SK-N-SH (cell line): ENCODE measurements around the gene ABCA3. TPM values are rescaled to one million over a fixed set of nuclear protein-coding genes. Genes with fewer than 3 reads are reported as not detected.
"Not testable (repeated sequence)": the region's sequence is repeated elsewhere in the genome, so short reads cannot be mapped to it uniquely, and the experiment has no call there.

Experiments used
- CTCF ChIA-PET: fragments of 300-600, 350-600 bp; formaldehyde crosslinking; extraction: SDS; loops from one replicate; lab custom pipeline; 2021; lab: Yijun Ruan, JAX
- POLR2A ChIA-PET: fragments of 350-600 bp; sonication (Branson Sonifier 250); formaldehyde crosslinking; extraction: SDS; loops from one replicate; lab custom pipeline; 2020; ENCODE audit warnings: antibody characterized with exemption, inconsistent platforms; lab: Yijun Ruan, JAX
- DNase-seq: peaks from one replicate; pipeline ENCODE4 v3.0.0; 2012
- H2AFZ ChIP-seq: fragments of 200-600 bp; sonication (generic); 2 replicates; pipeline ENCODE4 v1.8.1; 2016; ENCODE audit warnings: antibody characterized with exemption, mild to moderate bottlenecking, low read depth
- H3F3A ChIP-seq: fragments of 200-600 bp; sonication (generic); replicated peaks from 2 replicates; pipeline ENCODE3; 2016; ENCODE audit warnings: antibody characterized with exemption, mild to moderate bottlenecking; ENCODE audit not compliant: insufficient read depth
- H3K27ac ChIP-seq, 2 experiments: fragments of 200-500 bp in 1 of 2; fragments of 200-600 bp in 1 of 2; sonication (Bioruptor generic) in 1 of 2; sonication (generic), shearing (Covaris generic) in 1 of 2; 2 replicates each; pipeline versions ENCODE4 v1.5.1 to v1.6.1; 2014 to 2016; ENCODE audit warnings: low read depth in 2 of 2, inconsistent platforms in 1 of 2, low read length in 1 of 2, mild to moderate bottlenecking in 1 of 2, mixed read lengths in 1 of 2
- H3K27me3 ChIP-seq: fragments of 200-600 bp; sonication (generic), shearing (Covaris generic); 2 replicates; pipeline ENCODE4 v1.6.1; 2016; ENCODE audit warnings: mixed run types; ENCODE audit not compliant: insufficient read depth
- H3K36me3 ChIP-seq, 2 experiments: fragments of 200-500 bp in 1 of 2; fragments of 200-600 bp in 1 of 2; sonication (Bioruptor generic) in 1 of 2; sonication (generic) in 1 of 2; replicated peaks in 1 of 2; 2 replicates each; pipeline versions ENCODE3 to v1.5.1; 2014 to 2016; ENCODE audit warnings: low read length in 1 of 2, mild to moderate bottlenecking in 1 of 2; ENCODE audit not compliant: insufficient read depth in 2 of 2, control insufficient read depth in 1 of 2
- H3K4me1 ChIP-seq, 2 experiments: fragments of 200-500 bp in 1 of 2; fragments of 200-600 bp in 1 of 2; sonication (Bioruptor generic) in 1 of 2; sonication (generic), shearing (Covaris generic) in 1 of 2; 2 replicates each; pipeline versions ENCODE4 v1.5.1 to v1.6.1; 2014 to 2016; ENCODE audit warnings: low read depth in 1 of 2, low read length in 1 of 2, mixed run types in 1 of 2; ENCODE audit not compliant: insufficient read depth in 2 of 2, control insufficient read depth in 1 of 2
- H3K4me2 ChIP-seq: fragments of 200-600 bp; sonication (generic), shearing (Covaris generic); 2 replicates; pipeline ENCODE4 v1.6.1; 2017; ENCODE audit warnings: mixed run types
- H3K4me3 ChIP-seq, 2 experiments: fragments of 200-500 bp in 1 of 2; fragments of 200-600 bp in 1 of 2; sonication (Bioruptor generic) in 1 of 2; sonication (generic), shearing (Covaris generic) in 1 of 2; 2 replicates each; pipeline versions ENCODE4 v1.5.1 to v1.8.1; 2014 to 2016; ENCODE audit warnings: low read depth in 2 of 2, inconsistent platforms in 1 of 2, low read length in 1 of 2, mild to moderate bottlenecking in 1 of 2, mixed read lengths in 1 of 2, moderate library complexity in 1 of 2
- H3K79me2 ChIP-seq: fragments of 200-600 bp; sonication (generic); 2 replicates; pipeline ENCODE4 v1.8.1; 2017; ENCODE audit warnings: mild to moderate bottlenecking; ENCODE audit not compliant: insufficient read depth
- H3K9ac ChIP-seq: fragments of 200-600 bp; sonication (generic); 2 replicates; pipeline ENCODE4 v1.6.1; 2017; ENCODE audit warnings: mixed run types
- H3K9me2 ChIP-seq: fragments of 200-600 bp; sonication (generic); 2 replicates; pipeline ENCODE4 v1.6.1; 2017; ENCODE audit warnings: mixed run types
- H3K9me3 ChIP-seq: fragments of 200-600 bp; sonication (generic); 2 replicates; pipeline ENCODE4 v1.6.1; 2017; ENCODE audit warnings: mixed run types, mild to moderate bottlenecking, moderate library complexity
- H4K20me1 ChIP-seq: fragments of 200-600 bp; sonication (generic); 2 replicates; pipeline ENCODE4 v1.6.1; 2017; ENCODE audit warnings: mild to moderate bottlenecking, mixed run types; ENCODE audit not compliant: insufficient read depth
- CHD2 ChIP-seq: fragments of 150-350 bp; IDR thresholded peaks from 2 replicates; pipeline ENCODE4 v1.6.1; 2018; ENCODE audit warnings: low read length; ENCODE audit not compliant: partially characterized antibody
- EP300 ChIP-seq, 2 experiments: IDR thresholded peaks; 2 replicates each; pipeline versions ENCODE4 v1.4.0 to v1.6.1; 2012; ENCODE audit warnings: borderline replicate concordance in 1 of 2, low read depth in 1 of 2, low read length in 1 of 2
- JUND ChIP-seq: IDR thresholded peaks from 2 replicates; pipeline ENCODE4 v1.4.0; 2012
- POLR2AphosphoS5 ChIP-seq: IDR thresholded peaks from 2 replicates; pipeline ENCODE4 v1.6.1; 2012; ENCODE audit warnings: low read depth, low read length
- WGBS: methylation state at CpG from one replicate; pipeline ENCODE4 v1.1.6; 2017; ENCODE audit warnings: low lambda C conversion rate; 5-methylcytosine and 5-hydroxymethylcytosine counted together
- polyA plus RNA-seq, 3 experiments: library from polyadenylated mRNA; depleted of rRNA; stranded (reverse); fragments of >200 nt; gene quantifications; 2 replicates each; pipeline ENCODE4 v1.2.3, GENCODE V29; 2012
- TF ChIP-seq, protein P1 (sequence below): IDR thresholded peaks from 2 replicates; pipeline ENCODE4 v1.4.0; 2012; ENCODE audit warnings: low read depth, borderline replicate concordance
- TF ChIP-seq, protein P2 (sequence below): IDR thresholded peaks from 2 replicates; pipeline ENCODE4; 2012

Gene ABCA3
- polyA plus RNA-seq, 1 of the 3 experiments (the other 2 are of a cell fraction): 9.9 TPM

DNA sequence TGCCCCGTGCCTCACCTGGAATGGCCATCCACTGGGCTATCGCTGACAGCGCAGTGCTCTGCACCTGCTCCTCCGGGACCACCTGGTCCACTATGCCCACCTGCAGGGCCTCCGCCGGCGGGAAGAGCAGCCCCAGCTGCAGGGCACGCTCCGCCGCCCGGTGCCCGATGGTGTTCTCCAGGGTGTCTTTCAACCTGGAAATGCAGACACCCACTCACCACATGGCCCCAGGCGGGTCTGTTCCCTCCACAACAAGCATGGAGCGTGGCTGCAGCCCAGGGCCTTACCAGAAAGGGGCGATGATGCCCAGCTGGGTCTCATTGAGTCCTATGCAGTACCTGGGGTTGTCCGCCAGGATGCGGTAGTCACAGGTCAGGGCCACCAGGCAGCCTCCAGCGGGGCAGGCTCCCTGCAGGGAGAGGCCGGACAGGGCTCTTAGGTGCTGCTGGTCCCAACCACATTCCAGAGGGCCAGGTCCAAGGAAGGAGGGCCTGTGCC lies 97.4 kb downstream of the ABCA3 start:
- Histone ChIP-seq H3K4me2 (no peak overlapping the region), H3K9ac (no peak overlapping the region), H3F3A (peaks cover 10% of the 10 kb centered on the region)
- POLR2A ChIA-PET: no interaction called here
- no peak for TF ChIP-seq JUND
- TF ChIP-seq, protein P1, sequence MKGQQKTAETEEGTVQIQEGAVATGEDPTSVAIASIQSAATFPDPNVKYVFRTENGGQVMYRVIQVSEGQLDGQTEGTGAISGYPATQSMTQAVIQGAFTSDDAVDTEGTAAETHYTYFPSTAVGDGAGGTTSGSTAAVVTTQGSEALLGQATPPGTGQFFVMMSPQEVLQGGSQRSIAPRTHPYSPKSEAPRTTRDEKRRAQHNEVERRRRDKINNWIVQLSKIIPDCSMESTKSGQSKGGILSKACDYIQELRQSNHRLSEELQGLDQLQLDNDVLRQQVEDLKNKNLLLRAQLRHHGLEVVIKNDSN: no peak
- TF ChIP-seq, protein P2, sequence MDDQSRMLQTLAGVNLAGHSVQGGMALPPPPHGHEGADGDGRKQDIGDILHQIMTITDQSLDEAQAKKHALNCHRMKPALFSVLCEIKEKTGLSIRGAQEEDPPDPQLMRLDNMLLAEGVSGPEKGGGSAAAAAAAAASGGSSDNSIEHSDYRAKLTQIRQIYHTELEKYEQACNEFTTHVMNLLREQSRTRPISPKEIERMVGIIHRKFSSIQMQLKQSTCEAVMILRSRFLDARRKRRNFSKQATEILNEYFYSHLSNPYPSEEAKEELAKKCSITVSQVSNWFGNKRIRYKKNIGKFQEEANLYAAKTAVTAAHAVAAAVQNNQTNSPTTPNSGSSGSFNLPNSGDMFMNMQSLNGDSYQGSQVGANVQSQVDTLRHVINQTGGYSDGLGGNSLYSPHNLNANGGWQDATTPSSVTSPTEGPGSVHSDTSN: no peak
- TF ChIP-seq, all 33 proteins: peak for 0
- Histone ChIP-seq H4K20me1 (no peaks in the 10 kb centered on the region), H3K79me2 (peaks cover 12% of the 10 kb centered on the region), H3K27me3 (no peaks in the 10 kb centered on the region), H3K9me3 (no peaks in the 10 kb centered on the region), H3K4me1 (no peaks in the 10 kb centered on the region), H2AFZ (no peak overlapping the region), H3K27ac (no peak overlapping the region), H3K36me3 (peaks cover 8 to 33% of the 10 kb centered on the region in 2 experiments), H3K4me3 (no peak overlapping the region), H3K9me2 (no peaks in the 10 kb centered on the region)
- 90% methylated on average over 2 of the region's 19 CpGs for WGBS
- DNase-seq: peak; percentile 56
- CTCF ChIA-PET: interaction anchor here (2.2 kb wide), 1 partner anchor 12 kb away, joined by 5 read pairs; no protein-coding TSS in a partner anchor

- Histone ChIP-seq H3K79me2 (peaks cover 7% of the 10 kb centered on the region), H3K9ac (no peak overlapping the region), H3K27ac (no peak overlapping the region), H3K36me3 (peaks cover 8 to 33% of the 10 kb centered on the region in 2 experiments), H3K9me3 (no peaks in the 10 kb centered on the region), H3K4me1 (no peaks in the 10 kb centered on the region), H3K4me3 (no peak overlapping the region), H4K20me1 (no peaks in the 10 kb centered on the region), H3K4me2 (no peak overlapping the region), H3F3A (peaks cover 10% of the 10 kb centered on the region), H3K9me2 (no peaks in the 10 kb centered on the region), H2AFZ (no peak overlapping the region), H3K27me3 (no peaks in the 10 kb centered on the region)
- peak; percentile 22 for DNase-seq
- CTCF ChIA-PET: interaction anchor here (2.2 to 2.4 kb wide), 2 partner anchors 9 to 12 kb away, joined by 5 to 8 read pairs; partner anchors contain the start of gene ECI1
- WGBS: 97% methylated on average over 5 of the region's 11 CpGs
- POLR2A ChIA-PET: no interaction called here
- no peak for TF ChIP-seq CHD2
- no peak for TF ChIP-seq POLR2AphosphoS5
- TF ChIP-seq EP300 (IDR thresholded peaks at IDR 0.05; ENCODE audit: borderline replicate concordance in 1 of 2, low read depth in 1 of 2, low read length in 1 of 2): no peak
Observed at GRCh38 chr16:2242598-2242997, 97.9 kb downstream of the ABCA3 start.

GRCh38 chr16:2240331-2240730 lies 100.2 kb downstream of the ABCA3 start:
- 85% methylated on average over 9 of the region's 9 CpGs for WGBS
- not testable (repeated sequence) for H3K27ac ChIP-seq, DNase-seq, H2AFZ ChIP-seq, H3K4me3 ChIP-seq, H3K27me3 ChIP-seq, H3K4me2 ChIP-seq, H3K9me2 ChIP-seq, H3K9ac ChIP-seq, H4K20me1 ChIP-seq, H3K4me1 ChIP-seq, H3K79me2 ChIP-seq, H3F3A ChIP-seq, H3K9me3 ChIP-seq
- ChIA-PET CTCF (interaction anchor here (2.4 kb wide), 1 partner anchor 11 kb away, joined by 8 read pairs; the partner anchor contains the start of gene ECI1), POLR2A (interaction anchor here (1.3 kb wide), 1 partner anchor 11 kb away, joined by 3 read pairs; the partner anchor contains the start of gene ECI1)
- peaks cover 8 to 31% of the 10 kb centered on the region in 2 experiments for H3K36me3 ChIP-seq
